ENCODE measurements around the gene TSPAN3. TPM values are rescaled to one million over a fixed set of nuclear protein-coding genes. Genes with fewer than 3 reads are reported as not detected.

Gene TSPAN3
- total and polyA plus RNA-seq, 10 of the 15 experiments (the other 5 are each of a cell fraction or from before 2014, with no cell fraction given), result 18.9 to 114 (median 57.2) TPM

- FAIRE-seq, result no peak
- RAD21 ChIA-PET (ENCODE audit: unreplicated experiment), result interaction anchor here (1.2 to 1.6 kb wide), 3 partner anchors 11 to 180 kb away, joined by 3 to 5 read pairs (median 4); no protein-coding TSS in a partner anchor
- ATAC-seq, result no peak
- CTCF ChIA-PET, result interaction anchor here (0.9 to 1.6 kb wide), 7 partner anchors 12 to 541 kb away, joined by 3 to 6 read pairs (median 3); no protein-coding TSS in a partner anchor
- peaks cover 38% of the 10 kb centered on the region for H3K4me1 ChIP-seq (ENCODE audit: control insufficient read depth, insufficient read depth, low read length)
- no peak overlapping the region for H3K27ac ChIP-seq (ENCODE audit: control insufficient read depth, insufficient read depth)
- H3K27me3 ChIP-seq (replicated peaks in 1 of 2; ENCODE audit: control insufficient read depth in 2 of 2, insufficient read depth in 2 of 2, low read length in 1 of 2), result no peaks in the 10 kb centered on the region
- H3K4me2 ChIP-seq (ENCODE audit: control insufficient read depth, insufficient read depth), result no peak overlapping the region
- WGBS (ENCODE audit: insufficient coverage, insufficient replicate concordance, low lambda C conversion rate, missing lambda C conversion rate), result 66% methylated on average over 4 of the region's 4 CpGs
- POLR2A ChIA-PET, result interaction anchor here (1.0 kb wide), 1 partner anchor 15 kb away, joined by 3 read pairs; no protein-coding TSS in a partner anchor
- H3K36me3 ChIP-seq (ENCODE audit: control insufficient read depth in 2 of 2, insufficient read depth in 2 of 2, low read length in 1 of 2), result no peaks in the 10 kb centered on the region
- in situ Hi-C loops (cut with MboI) (no loop called here), intact Hi-C loops (cut with micrococcal nuclease; ENCODE audit: unreplicated experiment) (no loop called here)
- H3K79me2 ChIP-seq (ENCODE audit: control insufficient read depth, insufficient read depth, low read length), result 0 out of 2 replicates have a peak, but pooled peaks cover 2% of the 10 kb centered on the region
- H3K9me3 ChIP-seq (replicated peaks; ENCODE audit: control insufficient read depth, insufficient read depth, low read length), result no peaks in the 10 kb centered on the region
- TF ChIP-seq SREBF2 (IDR thresholded peaks at IDR 0.05; ENCODE audit: low read length) (no peak), ASH2L (IDR thresholded peaks at IDR 0.05; ENCODE audit: borderline replicate concordance, low read depth) (no peak), STAT1 (conservative IDR thresholded peaks at IDR 0.05) (no peak), POLR2A (IDR thresholded peaks at IDR 0.05; ENCODE audit: low read depth, low read length) (no peak), KDM1A (IDR thresholded peaks at IDR 0.05; ENCODE audit: borderline replicate concordance) (no peak), CBFB (IDR thresholded peaks at IDR 0.05; ENCODE audit: low read depth) (no peak), EZH2 (IDR thresholded peaks at IDR 0.05; ENCODE audit: borderline replicate concordance, control insufficient read depth, low read depth, low read length) (no peak), JUNB (IDR thresholded peaks at IDR 0.05) (no peak), ZNF592 (IDR thresholded peaks at IDR 0.05) (no peak), PAX5 (IDR thresholded peaks at IDR 0.05; ENCODE audit: borderline replicate concordance, low read depth, low read length) (no peak), NFIC (IDR thresholded peaks at IDR 0.05; ENCODE audit: low read depth, low read length) (no peak), STAT3 (IDR thresholded peaks at IDR 0.05; ENCODE audit: low read depth, low read length) (no peak), EGR1 (IDR thresholded peaks at IDR 0.05; ENCODE audit: borderline replicate concordance in 1 of 2, low read depth in 2 of 2, low read length in 2 of 2) (no peak), E2F8 (IDR thresholded peaks at IDR 0.05; ENCODE audit: low read depth, partially characterized antibody) (no peak), CREM (IDR thresholded peaks at IDR 0.05; ENCODE audit: low read depth) (no peak), JUND (IDR thresholded peaks at IDR 0.05; ENCODE audit: low read depth, low read length) (no peak), SPI1 (IDR thresholded peaks at IDR 0.05; ENCODE audit: borderline replicate concordance, insufficient read depth, low read depth, low read length) (no peak)
- no peak overlapping the region for H3K4me3 ChIP-seq
- DNase-seq (ENCODE audit: low read depth, low spot score), result no peak
- H2AFZ ChIP-seq (ENCODE audit: control insufficient read depth, low read depth, low read length), result no peak overlapping the region
- SMC1A ChIA-PET (ENCODE audit: uncharacterized antibody, unreplicated experiment), result interaction anchor here (0.7 to 1.5 kb wide), 3 partner anchors 13 to 23 kb away, joined by 3 to 6 read pairs (median 3); no protein-coding TSS in a partner anchor
- no peak overlapping the region for H3K9ac ChIP-seq (ENCODE audit: control insufficient read depth, insufficient read depth, low read length)
- H4K20me1 ChIP-seq (ENCODE audit: control insufficient read depth, insufficient read depth), result no peaks in the 10 kb centered on the region
- no TSS peak for BruUV-seq (replicated peaks)
Measured at GRCh38 chr15:77001966-77002365, 68.9 kb downstream of the TSPAN3 start.
